Fibroblast of skin of back (primary cell): ENCODE data around the gene HMMR. TPM values are rescaled to one million over a fixed set of nuclear protein-coding genes. Genes with fewer than 3 reads are reported as not detected.
"Not testable (repeated sequence)": the region's sequence is repeated elsewhere in the genome, so short reads cannot be mapped to it uniquely, and the experiment has no call there.

Source experiments
- DNase-seq: peaks from one replicate; pipeline ENCODE4 v3.0.0-alpha.2; 2013
- polyA plus RNA-seq, 2 experiments: library from polyadenylated mRNA; unstranded; fragments of 120-200 nt; gene quantifications; one replicate each; pipeline ENCODE4 v1.2.1, GENCODE V29; 2013; ENCODE audit not compliant: insufficient read length in 2 of 2

Gene HMMR
- polyA plus RNA-seq (2013, experiment 1 of 2; ENCODE audit: insufficient read length), result 35.1 TPM
- polyA plus RNA-seq (2013, experiment 2 of 2; ENCODE audit: insufficient read length), result 5.1 TPM

GRCh38 chr5:163460562-163461171 is at the start of gene HMMR:
Gene HMMR (plus strand): TSS chr5:163460632. CDS start chr5:163460693, 61 bp downstream.
- DNase-seq, result no peak

GRCh38 chr5:163415673-163416072 is 44.8 kb upstream of the HMMR start:
- not testable (repeated sequence) for DNase-seq

- no peak for DNase-seq
Observed at GRCh38 chr5:163424836-163425235, 35.6 kb upstream of the HMMR start.

- DNase-seq, result not testable (repeated sequence)
Observed at GRCh38 chr5:163426128-163426527, 34.3 kb upstream of the HMMR start.

- no peak for DNase-seq
Observed at GRCh38 chr5:163432544-163432943, 27.9 kb upstream of the HMMR start.

GRCh38 chr5:163433271-163433670 is 27.2 kb upstream of the HMMR start:
- DNase-seq, result no peak

GRCh38 chr5:163434401-163434866 is 26.0 kb upstream of the HMMR start:
- DNase-seq, result no peak

GRCh38 chr5:163436515-163436914 is 23.9 kb upstream of the HMMR start:
- no peak for DNase-seq

GRCh38 chr5:163437011-163437308 is 23.5 kb upstream of the HMMR start:
- no peak for DNase-seq

GRCh38 chr5:163437309-163438182 is 22.9 kb upstream of the HMMR start, which contains the start of gene CCNG1:
Gene CCNG1 (plus strand): TSS chr5:163437595. CDS start chr5:163439257, 1,662 bp downstream.
- peak; percentile 97 for DNase-seq

- no peak for DNase-seq
Observed at GRCh38 chr5:163439092-163439425, 21.4 kb upstream of the HMMR start.

- DNase-seq, result no peak
Observed at GRCh38 chr5:163440954-163441353, 19.5 kb upstream of the HMMR start.

- DNase-seq, result no peak
Observed at GRCh38 chr5:163444526-163444925, 15.9 kb upstream of the HMMR start.

- no peak for DNase-seq
Observed at GRCh38 chr5:163445345-163445744, 15.1 kb upstream of the HMMR start.

GRCh38 chr5:163447191-163447590 is 13.2 kb upstream of the HMMR start:
- no peak for DNase-seq

- no peak for DNase-seq
Observed at GRCh38 chr5:163447875-163448274, 12.6 kb upstream of the HMMR start.

- DNase-seq, result no peak
Observed at GRCh38 chr5:163448491-163448890, 11.9 kb upstream of the HMMR start.

GRCh38 chr5:163451489-163451888 is 8.9 kb upstream of the HMMR start:
- no peak for DNase-seq

GRCh38 chr5:163453705-163454104 is 6.7 kb upstream of the HMMR start:
- DNase-seq, result no peak

GRCh38 chr5:163455406-163455805 is 5.0 kb upstream of the HMMR start:
- not testable (repeated sequence) for DNase-seq

GRCh38 chr5:163456029-163456589 is 4.3 kb upstream of the HMMR start:
- DNase-seq, result no peak

- no peak for DNase-seq
Observed at GRCh38 chr5:163456840-163457239, 3.6 kb upstream of the HMMR start.

- DNase-seq, result no peak
Observed at GRCh38 chr5:163458778-163459385, 1.6 kb upstream of the HMMR start.
